ENCODE results near the gene SCUBE3.

Gene SCUBE3

GRCh38 chr6:35267897-35268296 is 54.1 kb downstream of the SCUBE3 start:
- no peak for TF ChIP-seq CTCF (IDR thresholded peaks at IDR 0.05; ENCODE audit: low read depth, low read length, missing control alignments)

DNA sequence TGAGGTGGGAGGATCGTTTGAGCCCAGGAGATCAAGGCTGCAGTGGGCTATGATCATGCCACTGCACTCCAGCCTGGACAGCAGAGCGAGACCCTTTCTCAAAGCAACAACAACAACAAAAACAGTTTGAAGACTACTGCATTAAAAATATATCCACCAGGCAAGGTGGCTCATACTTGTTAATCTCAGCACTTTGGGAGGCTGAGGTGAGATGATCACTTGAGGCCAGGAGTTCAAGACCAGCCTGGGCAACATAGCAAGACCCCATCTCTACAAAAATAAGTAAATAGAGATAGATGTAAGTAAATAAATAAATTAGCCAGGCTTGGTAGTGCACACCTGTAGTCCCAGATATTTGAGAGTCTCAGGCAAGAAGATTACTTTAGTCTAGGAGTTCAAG is 58.2 kb downstream of the SCUBE3 start:
- no peak overlapping the region for H3K4me3 ChIP-seq (replicated peaks; ENCODE audit: low read depth, low read length)
- no peak for TF ChIP-seq CTCF (IDR thresholded peaks at IDR 0.05; ENCODE audit: low read depth, low read length, missing control alignments)
- DNase-seq (ENCODE audit: extremely low read depth, low read depth): no peak

More at GRCh38 chr6:35267897-35268296, 54.1 kb downstream of the SCUBE3 start:
- no peak overlapping the region for H3K4me3 ChIP-seq (replicated peaks; ENCODE audit: low read depth, low read length)
- no peak for DNase-seq (ENCODE audit: extremely low read depth, low read depth)

DNA sequence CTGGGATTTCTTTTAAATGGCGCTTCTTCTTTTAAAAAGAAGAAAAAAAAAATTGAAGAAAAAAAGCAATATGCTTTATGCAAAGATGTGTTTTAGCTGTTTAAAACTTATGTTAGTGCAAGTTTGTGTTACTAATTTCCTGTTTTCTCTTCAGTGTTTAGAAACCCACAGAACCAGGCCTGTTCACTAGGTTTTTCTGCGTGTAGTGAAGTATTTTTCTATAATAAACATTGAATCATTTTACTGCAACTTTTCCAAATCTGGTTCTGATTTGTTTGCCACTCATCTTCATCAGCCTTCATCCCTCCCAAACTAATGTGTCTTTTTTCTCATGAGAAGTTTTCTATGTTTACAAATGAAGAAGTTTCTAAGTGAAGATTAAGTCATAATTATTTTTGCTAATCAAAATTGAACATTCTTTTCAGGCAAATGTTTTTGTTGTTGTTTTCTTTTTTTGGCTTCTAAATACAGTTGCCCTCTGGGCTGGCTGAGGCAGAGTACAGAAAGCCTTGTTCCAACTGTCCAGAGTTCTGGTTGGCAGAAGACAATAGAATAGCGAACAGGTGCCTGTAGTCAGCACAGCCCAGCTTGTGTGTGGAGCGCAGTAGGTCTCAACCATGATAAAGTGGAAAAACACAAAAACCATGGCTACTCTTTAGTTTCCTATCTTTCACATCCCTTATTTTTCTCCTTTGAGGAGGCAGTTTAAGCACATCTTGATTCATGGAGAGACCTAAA is 60.2 kb downstream of the SCUBE3 start:
- no peak overlapping the region for H3K4me3 ChIP-seq (replicated peaks; ENCODE audit: low read depth, low read length)
- TF ChIP-seq CTCF (IDR thresholded peaks at IDR 0.05; ENCODE audit: low read depth, low read length, missing control alignments): no peak
- DNase-seq (ENCODE audit: extremely low read depth, low read depth): no peak

GRCh38 chr6:35275744-35276260 is 62.0 kb downstream of the SCUBE3 start:
- H3K4me3 ChIP-seq (replicated peaks; ENCODE audit: low read depth, low read length): no peak overlapping the region
- DNase-seq (ENCODE audit: extremely low read depth, low read depth): no peak
- no peak for TF ChIP-seq CTCF (IDR thresholded peaks at IDR 0.05; ENCODE audit: low read depth, low read length, missing control alignments)

GRCh38 chr6:35278708-35279107 is 65.0 kb downstream of the SCUBE3 start:
- no peak for TF ChIP-seq CTCF (IDR thresholded peaks at IDR 0.05; ENCODE audit: low read depth, low read length, missing control alignments)
- H3K4me3 ChIP-seq (replicated peaks; ENCODE audit: low read depth, low read length): no peak overlapping the region
- no peak for DNase-seq (ENCODE audit: extremely low read depth, low read depth)

GRCh38 chr6:35280903-35281302 is 67.1 kb downstream of the SCUBE3 start:
- H3K4me3 ChIP-seq (replicated peaks; ENCODE audit: low read depth, low read length): no peak overlapping the region
- no peak for DNase-seq (ENCODE audit: extremely low read depth, low read depth)
- TF ChIP-seq CTCF (IDR thresholded peaks at IDR 0.05; ENCODE audit: low read depth, low read length, missing control alignments): no peak

All from HFF-Myc (cell line).